Measurements from ENCODE around the gene ANKS6. TPM values are rescaled to one million over a fixed set of nuclear protein-coding genes. Genes with fewer than 3 reads are reported as not detected.

ANKS6 gene
- total RNA-seq, 4 donors from 2014 or later = 11.0 to 21.7 (median 15.3) TPM

- DNase-seq = no peak
- H3K27ac ChIP-seq = no peak overlapping the region
- no peaks in the 10 kb centered on the region for H3K4me1 ChIP-seq
- peaks cover under 1 to 81% (median 3%) of the 10 kb centered on the region in 3 donors for H3K36me3 ChIP-seq
- TF ChIP-seq CTCF (IDR thresholded peaks at IDR 0.05) (no peak), POLR2A (IDR thresholded peaks at IDR 0.05) (no peak)
- no peak overlapping the region for H3K4me3 ChIP-seq
- intact Hi-C loops (cut with DNase I) = no loop called here
- WGBS, 2 donors = 93 to 96% methylated on average over 3 of the region's 3 CpGs
- no peaks in the 10 kb centered on the region for H3K27me3 ChIP-seq
- no peaks in the 10 kb centered on the region for H3K9me3 ChIP-seq
These were observed 29.2 kb downstream of the ANKS6 start for GRCh38 chr9:98767196-98767595.

- DNase-seq = no peak
- Histone ChIP-seq H3K4me1 (no peaks in the 10 kb centered on the region), H3K36me3 (peaks cover 0 to 75% (median 0%) of the 10 kb centered on the region in 3 donors), H3K27me3 (no peaks in the 10 kb centered on the region), H3K27ac (no peak overlapping the region), H3K9me3 (no peaks in the 10 kb centered on the region), H3K4me3 (no peak overlapping the region)
- 83 to 93% methylated on average over 2 of the region's 2 CpGs for WGBS, 2 donors
- TF ChIP-seq POLR2A (IDR thresholded peaks at IDR 0.05) = no peak
- intact Hi-C loops (cut with DNase I) = no loop called here
These were observed 29.8 kb downstream of the ANKS6 start for GRCh38 chr9:98766586-98766985.

GRCh38 chr9:98765256-98765655 is 31.1 kb downstream of the ANKS6 start:
- TF ChIP-seq CTCF (IDR thresholded peaks at IDR 0.05) (no peak), POLR2A (IDR thresholded peaks at IDR 0.05) (no peak)
- WGBS, 2 donors = 73 to 86% methylated on average over 1 of the region's 1 CpG
- Histone ChIP-seq H3K27me3 (no peaks in the 10 kb centered on the region), H3K27ac (no peak overlapping the region), H3K9me3 (no peaks in the 10 kb centered on the region), H3K4me3 (no peak overlapping the region), H3K36me3 (peaks cover 0 to 66% (median 0%) of the 10 kb centered on the region in 3 donors), H3K4me1 (no peaks in the 10 kb centered on the region)
- intact Hi-C loops (cut with DNase I) = no loop called here
- no peak for DNase-seq

GRCh38 chr9:98763986-98764745 is 32.2 kb downstream of the ANKS6 start:
- intact Hi-C loops (cut with DNase I) = no loop called here
- Histone ChIP-seq H3K27me3 (no peaks in the 10 kb centered on the region), H3K4me1 (no peaks in the 10 kb centered on the region), H3K36me3 (peaks cover 0 to 66% (median 0%) of the 10 kb centered on the region in 3 donors), H3K4me3 (no peak overlapping the region), H3K9me3 (no peaks in the 10 kb centered on the region), H3K27ac (no peak overlapping the region)
- TF ChIP-seq POLR2A (IDR thresholded peaks at IDR 0.05) = no peak
- no peak for TF ChIP-seq CTCF (IDR thresholded peaks at IDR 0.05)
- no peak for DNase-seq
- WGBS, 2 donors = 89 to 91% methylated on average over 3 of the region's 3 CpGs

- H3K9me3 ChIP-seq = no peaks in the 10 kb centered on the region
- no peak overlapping the region for H3K4me3 ChIP-seq
- no peak for DNase-seq
- H3K27me3 ChIP-seq = no peaks in the 10 kb centered on the region
- intact Hi-C loops (cut with DNase I) = no loop called here
- H3K36me3 ChIP-seq = peaks cover 0 to 67% (median 0%) of the 10 kb centered on the region in 3 donors
- no peak overlapping the region for H3K27ac ChIP-seq
- H3K4me1 ChIP-seq = no peaks in the 10 kb centered on the region
- TF ChIP-seq CTCF (IDR thresholded peaks at IDR 0.05) (no peak), POLR2A (IDR thresholded peaks at IDR 0.05) (no peak)
These were observed 36.1 kb downstream of the ANKS6 start for GRCh38 chr9:98760231-98760630.

Data from esophagus squamous epithelium (tissue), 5 donors.